GM12892 (cell line): ENCODE data around the gene ABCC5.
"Not testable (repeated sequence)": the region's sequence is repeated elsewhere in the genome, so short reads cannot be mapped to it uniquely, and the experiment has no call there.

ENCODE experiments used
- POLR2A ChIP-seq: IDR thresholded peaks from 2 replicates; pipeline ENCODE4 v1.6.1; 2011; ENCODE audit warnings: low read depth, low read length, control low read depth
- POLR2AphosphoS5 ChIP-seq: IDR thresholded peaks from 2 replicates; pipeline ENCODE4 v1.6.1; 2011; ENCODE audit warnings: low read depth, low read length, control low read depth

GRCh38 chr3:184025256-184025655, 7.6 kb upstream of the ABCC5 start:
- TF ChIP-seq POLR2A, POLR2AphosphoS5: not testable (repeated sequence)
